GM12878 (cell line): ENCODE data around the gene MAPRE2. TPM values are rescaled to one million over a fixed set of nuclear protein-coding genes. Genes with fewer than 3 reads are reported as not detected.

Source experiments
- ATAC-seq: fragments of 200-7000 bp; cut with Tn5 transposase; 3 replicates; pipeline ENCODE4 v1.9.1; 2020; ENCODE audit warnings: mild to moderate bottlenecking, moderate library complexity
- BruUV-seq: library from RNA; stranded (reverse); fragments of 400-500 nt; replicated peaks from 2 replicates; lab custom pipeline; 2021; lab: Mats Ljungman, UMichigan
- CTCF ChIA-PET: fragments of 300-600 bp; sonication (Branson Sonifier 250); formaldehyde crosslinking; extraction: SDS; loops from one replicate; lab custom pipeline; 2021; ENCODE audit warnings: inconsistent platforms; lab: Yijun Ruan, JAX
- POLR2A ChIA-PET: fragments of 350-600 bp; formaldehyde crosslinking; extraction: SDS; loops from one replicate; lab custom pipeline; 2021; ENCODE audit warnings: inconsistent platforms; lab: Charles Lee
- RAD21 ChIA-PET: fragments of 300-600 bp; sonication (Branson Sonifier 250); formaldehyde crosslinking; loops from one replicate; lab custom pipeline; 2023; ENCODE audit warnings: antibody characterized with exemption; ENCODE audit not compliant: unreplicated experiment; lab: Charles Lee
- SMC1A ChIA-PET: fragments of 300-600 bp; sonication (Branson Sonifier 250); formaldehyde crosslinking; loops from one replicate; lab custom pipeline; 2023; ENCODE audit not compliant: unreplicated experiment, uncharacterized antibody; lab: Charles Lee
- DNase-seq: peaks from one replicate; pipeline ENCODE4 v3.0.0-alpha.2; 2011; ENCODE audit warnings: low read depth, low spot score
- FAIRE-seq: peaks from 3 replicates; lab custom pipeline; 2011; peaks lifted over from hg19 to GRCh38; lab: Jason Lieb, UNC
- H2AFZ ChIP-seq: 2 replicates; pipeline ENCODE4 v1.6.0; 2011; ENCODE audit warnings: low read depth, low read length, control low read depth; ENCODE audit not compliant: control insufficient read depth
- H3K27ac ChIP-seq: 2 replicates; pipeline ENCODE4 v1.5.1; 2011; ENCODE audit warnings: control low read depth; ENCODE audit not compliant: control insufficient read depth, insufficient read depth
- H3K27me3 ChIP-seq, 2 experiments: replicated peaks in 1 of 2; 2 replicates each; pipeline versions ENCODE4 v1.6.0 to v1.6.1; 2011; ENCODE audit warnings: low read length in 1 of 2; ENCODE audit not compliant: control insufficient read depth in 2 of 2, insufficient read depth in 2 of 2
- H3K36me3 ChIP-seq, 2 experiments: 2 replicates each; pipeline ENCODE4 v1.5.1; 2011; ENCODE audit warnings: low read length in 1 of 2; ENCODE audit not compliant: control insufficient read depth in 2 of 2, insufficient read depth in 2 of 2
- H3K4me1 ChIP-seq: 2 replicates; pipeline ENCODE4 v1.6.1; 2011; ENCODE audit warnings: mild to moderate bottlenecking, low read length, moderate library complexity, mixed read lengths; ENCODE audit not compliant: control insufficient read depth, insufficient read depth
- H3K4me2 ChIP-seq: 2 replicates; pipeline ENCODE4 v1.6.0; 2011; ENCODE audit warnings: control low read depth; ENCODE audit not compliant: control insufficient read depth, insufficient read depth
- H3K4me3 ChIP-seq: fragments of 200-600 bp; sonication (generic); 2 replicates; pipeline ENCODE4 v1.5.1; 2016
- H3K79me2 ChIP-seq: 2 replicates; pipeline ENCODE4 v1.6.0; 2011; ENCODE audit warnings: low read length; ENCODE audit not compliant: control insufficient read depth, insufficient read depth
- H3K9ac ChIP-seq: 2 replicates; pipeline ENCODE4 v1.8.0; 2011; ENCODE audit warnings: low read length, control low read depth, mixed read lengths; ENCODE audit not compliant: control insufficient read depth, insufficient read depth
- H3K9me3 ChIP-seq: replicated peaks from 3 replicates; pipeline ENCODE4 v1.5.1; 2011; ENCODE audit warnings: mild to moderate bottlenecking, low read length; ENCODE audit not compliant: control insufficient read depth, insufficient read depth
- H4K20me1 ChIP-seq: 2 replicates; pipeline ENCODE4 v1.6.0; 2011; ENCODE audit not compliant: control insufficient read depth, insufficient read depth
- BACH1 ChIP-seq: fragments of 450-650 bp; IDR thresholded peaks from 2 replicates; pipeline ENCODE4 v1.6.1; 2017; ENCODE audit warnings: mild to moderate bottlenecking, borderline replicate concordance
- CBX5 ChIP-seq: sonication (generic); IDR thresholded peaks from 2 replicates; pipeline ENCODE4 v1.6.1; 2016; ENCODE audit warnings: low read depth, moderate library complexity, mild to moderate bottlenecking, inconsistent platforms
- CREB1 ChIP-seq: IDR thresholded peaks from 2 replicates; pipeline ENCODE4 v1.6.1; 2012; ENCODE audit warnings: low read depth, mild to moderate bottlenecking, inconsistent platforms
- FOS ChIP-seq: IDR thresholded peaks from 3 replicates; pipeline ENCODE4 v1.6.1; 2011; ENCODE audit warnings: borderline replicate concordance; ENCODE audit not compliant: insufficient read length; ENCODE audit errors: extremely low read depth
- HDAC2 ChIP-seq: fragments of 200-600 bp; sonication (generic); IDR thresholded peaks from 2 replicates; pipeline ENCODE4 v1.6.1; 2017
- POLR2A ChIP-seq: IDR thresholded peaks from 2 replicates; pipeline ENCODE4 v1.6.1; 2011; ENCODE audit warnings: low read depth, mild to moderate bottlenecking, low read length
- RBBP5 ChIP-seq: fragments of 200-600 bp; sonication (generic); conservative IDR thresholded peaks from 2 replicates; pipeline ENCODE4 v1.6.1; 2016
- RCOR1 ChIP-seq: conservative IDR thresholded peaks from 2 replicates; pipeline ENCODE4 v1.6.1; 2012; ENCODE audit warnings: low read depth, low read length, improper control_type of control experiment
- RFX5 ChIP-seq: IDR thresholded peaks from 2 replicates; pipeline ENCODE4 v1.6.1; 2011; ENCODE audit warnings: low read depth, low read length, improper control_type of control experiment
- SMC3 ChIP-seq: IDR thresholded peaks from 2 replicates; pipeline ENCODE4 v1.6.1; 2011; ENCODE audit warnings: low read length, improper control_type of control experiment, borderline replicate concordance
- SP1 ChIP-seq: IDR thresholded peaks from one replicate; pipeline ENCODE4 v1.6.1; 2011; ENCODE audit warnings: low read depth, low read length
- STAT3 ChIP-seq: IDR thresholded peaks from 2 replicates; pipeline ENCODE4 v1.6.1; 2011; ENCODE audit warnings: low read depth, low read length, improper control_type of control experiment
- TCF7 ChIP-seq: IDR thresholded peaks from 2 replicates; pipeline ENCODE4 v1.6.1; 2014; ENCODE audit warnings: antibody characterized with exemption, borderline replicate concordance
- ZNF384 ChIP-seq: IDR thresholded peaks from 2 replicates; pipeline ENCODE4 v1.6.1; 2012; ENCODE audit warnings: low read depth, mild to moderate bottlenecking, low read length, improper control_type of control experiment, borderline replicate concordance
- WGBS: methylation state at CpG from one replicate; pipeline ENCODE4 v1.1.6; 2016; ENCODE audit warnings: low lambda C conversion rate; ENCODE audit not compliant: insufficient replicate concordance, insufficient coverage; ENCODE audit errors: missing lambda C conversion rate; 5-methylcytosine and 5-hydroxymethylcytosine counted together
- in situ Hi-C: fragments of 300-500 bp; cut with MboI; formaldehyde crosslinking; loops from 9 replicates; pipeline ENCODE4 v1.14.3; 2018; ENCODE audit warnings: mixed read lengths
- intact Hi-C: fragments of 100-400 bp; cut with micrococcal nuclease; formaldehyde crosslinking; loops from one replicate; pipeline ENCODE4 v1.14.2; 2022; ENCODE audit not compliant: unreplicated experiment
- polyA plus RNA-seq, 11 experiments: library from polyadenylated mRNA; depleted of rRNA in 4 of 11; unstranded in 6 of 11; stranded (reverse) in 5 of 11; fragments of >200 nt; fragmentation: Nextera tagmentation in 4 of 11; fragmentation: Illumina TruSeq in 1 of 11; extraction: Ambion mirVana in 4 of 11; extraction: Trizol in 1 of 11; gene quantifications; 1 replicate in 1 of 11; 2 replicates in 10 of 11; pipeline versions ENCODE4 v1.2.1 to v1.2.3, GENCODE V29; 2011 to 2016; ENCODE audit warnings: inconsistent platforms in 2 of 11, missing spikeins in 2 of 11, low read depth in 1 of 11
- total RNA-seq, 4 experiments: library from RNA; depleted of rRNA in 3 of 4; stranded (reverse); fragments of >200 nt in 3 of 4; fragmentation: Illumina TruSeq in 1 of 4; extraction: Trizol in 1 of 4; gene quantifications; 2 replicates each; pipeline versions ENCODE4 v1.2.1 to v1.2.3, GENCODE V29; 2013 to 2021
- TF ChIP-seq, protein P1 (sequence below): IDR thresholded peaks from 2 replicates; pipeline ENCODE4 v1.6.1; 2011; ENCODE audit warnings: low read depth, mild to moderate bottlenecking, low read length, moderate library complexity, borderline replicate concordance; ENCODE audit errors: extremely low read depth
- TF ChIP-seq, protein P2 (sequence below): fragments of 450-650 bp; IDR thresholded peaks from 2 replicates; pipeline ENCODE4 v1.6.1; 2017; ENCODE audit warnings: mild to moderate bottlenecking
- TF ChIP-seq, protein P3 (sequence below): IDR thresholded peaks from 2 replicates; pipeline ENCODE4 v1.6.1; 2011; ENCODE audit warnings: low read depth, low read length, improper control_type of control experiment, borderline replicate concordance
- TF ChIP-seq, protein P4 (sequence below): IDR thresholded peaks from 2 replicates; pipeline ENCODE4 v1.6.1; 2011; ENCODE audit warnings: borderline replicate concordance, low read depth, mild to moderate bottlenecking, moderate library complexity, mixed read lengths, low read length; ENCODE audit not compliant: insufficient read depth; ENCODE audit errors: extremely low read length

MAPRE2 gene
- total and polyA plus RNA-seq, 10 of the 15 experiments (the other 5 are each of a cell fraction or from before 2014, with no cell fraction given) = 11.0 to 50.6 (median 24.0) TPM

- no peak for FAIRE-seq
- TF ChIP-seq RCOR1 = no peak
- TF ChIP-seq, protein P1, sequence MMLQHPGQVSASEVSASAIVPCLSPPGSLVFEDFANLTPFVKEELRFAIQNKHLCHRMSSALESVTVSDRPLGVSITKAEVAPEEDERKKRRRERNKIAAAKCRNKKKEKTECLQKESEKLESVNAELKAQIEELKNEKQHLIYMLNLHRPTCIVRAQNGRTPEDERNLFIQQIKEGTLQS = no peak
- TF ChIP-seq, protein P2, sequence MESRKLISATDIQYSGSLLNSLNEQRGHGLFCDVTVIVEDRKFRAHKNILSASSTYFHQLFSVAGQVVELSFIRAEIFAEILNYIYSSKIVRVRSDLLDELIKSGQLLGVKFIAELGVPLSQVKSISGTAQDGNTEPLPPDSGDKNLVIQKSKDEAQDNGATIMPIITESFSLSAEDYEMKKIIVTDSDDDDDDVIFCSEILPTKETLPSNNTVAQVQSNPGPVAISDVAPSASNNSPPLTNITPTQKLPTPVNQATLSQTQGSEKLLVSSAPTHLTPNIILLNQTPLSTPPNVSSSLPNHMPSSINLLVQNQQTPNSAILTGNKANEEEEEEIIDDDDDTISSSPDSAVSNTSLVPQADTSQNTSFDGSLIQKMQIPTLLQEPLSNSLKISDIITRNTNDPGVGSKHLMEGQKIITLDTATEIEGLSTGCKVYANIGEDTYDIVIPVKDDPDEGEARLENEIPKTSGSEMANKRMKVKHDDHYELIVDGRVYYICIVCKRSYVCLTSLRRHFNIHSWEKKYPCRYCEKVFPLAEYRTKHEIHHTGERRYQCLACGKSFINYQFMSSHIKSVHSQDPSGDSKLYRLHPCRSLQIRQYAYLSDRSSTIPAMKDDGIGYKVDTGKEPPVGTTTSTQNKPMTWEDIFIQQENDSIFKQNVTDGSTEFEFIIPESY = no peak
- no peak for TF ChIP-seq HDAC2
- TF ChIP-seq CREB1 = no peak
- TF ChIP-seq BACH1 = no peak
- TF ChIP-seq STAT3 = no peak
- no peak for TF ChIP-seq FOS
- TF ChIP-seq, protein P3, sequence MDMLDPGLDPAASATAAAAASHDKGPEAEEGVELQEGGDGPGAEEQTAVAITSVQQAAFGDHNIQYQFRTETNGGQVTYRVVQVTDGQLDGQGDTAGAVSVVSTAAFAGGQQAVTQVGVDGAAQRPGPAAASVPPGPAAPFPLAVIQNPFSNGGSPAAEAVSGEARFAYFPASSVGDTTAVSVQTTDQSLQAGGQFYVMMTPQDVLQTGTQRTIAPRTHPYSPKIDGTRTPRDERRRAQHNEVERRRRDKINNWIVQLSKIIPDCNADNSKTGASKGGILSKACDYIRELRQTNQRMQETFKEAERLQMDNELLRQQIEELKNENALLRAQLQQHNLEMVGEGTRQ = no peak
- TF ChIP-seq, protein P4, sequence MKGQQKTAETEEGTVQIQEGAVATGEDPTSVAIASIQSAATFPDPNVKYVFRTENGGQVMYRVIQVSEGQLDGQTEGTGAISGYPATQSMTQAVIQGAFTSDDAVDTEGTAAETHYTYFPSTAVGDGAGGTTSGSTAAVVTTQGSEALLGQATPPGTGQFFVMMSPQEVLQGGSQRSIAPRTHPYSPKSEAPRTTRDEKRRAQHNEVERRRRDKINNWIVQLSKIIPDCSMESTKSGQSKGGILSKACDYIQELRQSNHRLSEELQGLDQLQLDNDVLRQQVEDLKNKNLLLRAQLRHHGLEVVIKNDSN = no peak
- TF ChIP-seq ZNF384 = no peak
- no peak for TF ChIP-seq SP1
- no peak for TF ChIP-seq SMC3
- no peak for TF ChIP-seq RFX5
- TF ChIP-seq POLR2A = no peak
- TF ChIP-seq RBBP5 = no peak
- no peak for TF ChIP-seq CBX5
- TF ChIP-seq TCF7 = no peak
- BruUV-seq = no TSS peak
Observed at GRCh38 chr18:35134190-35134730, 93.0 kb downstream of the MAPRE2 start.

More at GRCh38 chr18:35134190-35134730, 93.0 kb downstream of the MAPRE2 start:
- no peaks in the 10 kb centered on the region for H4K20me1 ChIP-seq
- H3K4me3 ChIP-seq = no peak overlapping the region
- H3K4me2 ChIP-seq = no peak overlapping the region
- in situ Hi-C loops = no loop called here
- no peak overlapping the region for H3K27ac ChIP-seq
- no peaks in the 10 kb centered on the region for H3K79me2 ChIP-seq
- no peak for ATAC-seq
- RAD21 ChIA-PET = no interaction called here
- SMC1A ChIA-PET = interaction anchor here (0.7 kb wide), 1 partner anchor 106 kb away, joined by 3 read pairs; no protein-coding TSS in a partner anchor
- 66% methylated on average over 6 of the region's 6 CpGs for WGBS
- no peaks in the 10 kb centered on the region for H3K4me1 ChIP-seq
- no peak overlapping the region for H3K9ac ChIP-seq
- H3K27me3 ChIP-seq = no peaks in the 10 kb centered on the region
- intact Hi-C loops = no loop called here
- POLR2A ChIA-PET = no interaction called here
- H3K9me3 ChIP-seq = no peaks in the 10 kb centered on the region
- H3K36me3 ChIP-seq = peaks cover 3 to 10% of the 10 kb centered on the region in 2 experiments
- no peak overlapping the region for H2AFZ ChIP-seq
- no peak for DNase-seq
- CTCF ChIA-PET = no interaction called here
